Right cardiac atrium (tissue), 5 donors: ENCODE measurements around the gene ZNF76. TPM values are rescaled to one million over a fixed set of nuclear protein-coding genes. Genes with fewer than 3 reads are reported as not detected.

ENCODE experiments used
- ATAC-seq, 2 donors: fragments of 200-7000 bp; cut with Tn5 transposase; one replicate each; pipeline versions ENCODE4 v1.8.0 to v1.9.1; 2020; ENCODE audit warnings: moderate library complexity in 2 of 2, mild to moderate bottlenecking in 1 of 2
- DNase-seq, 3 donors: peaks; one replicate each; pipeline ENCODE4 v3.0.0-alpha.2; 2020
- H3K27ac ChIP-seq: one replicate; pipeline ENCODE4 v1.5.1; 2013; ENCODE audit warnings: mild to moderate bottlenecking, low read length, control low read depth, moderate library complexity
- H3K27me3 ChIP-seq: one replicate; pipeline ENCODE4 v1.6.1; 2013; ENCODE audit not compliant: control insufficient read depth, insufficient read depth
- H3K4me1 ChIP-seq: one replicate; pipeline ENCODE4 v1.6.1; 2013; ENCODE audit warnings: low read length; ENCODE audit not compliant: control insufficient read depth, insufficient read depth
- H3K4me3 ChIP-seq: one replicate; pipeline ENCODE4 v1.5.1; 2013; ENCODE audit warnings: low read length, control low read depth
- H3K9me3 ChIP-seq: one replicate; pipeline ENCODE4 v1.6.1; 2013; ENCODE audit warnings: low read length; ENCODE audit not compliant: control insufficient read depth
- WGBS: extraction: QIAGEN DNeasy Blood & Tissue Kit; methylation state at CpG from one replicate; pipeline ENCODE4 v1.1.7; 2013; 5-methylcytosine and 5-hydroxymethylcytosine counted together
- intact Hi-C, 4 donors: fragments of 100-400 bp; cut with DNase I; formaldehyde crosslinking; loops; one replicate each; pipeline versions ENCODE4 v1.11.0 to v1.14.0; 2022 to 2023
- polyA plus RNA-seq: library from polyadenylated mRNA; stranded (reverse); fragments of 200-250 nt; gene quantifications from one replicate; pipeline ENCODE4 v1.2.3, GENCODE V29; 2013
- total RNA-seq, 4 donors: library from RNA; stranded (reverse); fragmentation: NEBNext Ultra II Directional; extraction: Animal tissue kit (Norgen Biotek cat#: 25700); gene quantifications; one replicate each; pipeline ENCODE4 v1.2.1, GENCODE V29; 2021
- donor health status: healthy with polysubstance abuse.
- donor health status: DM: no; HTN: yes; CAD: no.
- donor health status: DM: no; HTN: no; CAD: no.
- donor health status: DM: no; HTN: yes; CAD: no; lungs with severe emphysema.
- donor health status: DM: yes; HTN: yes; CAD: no.

ZNF76 gene
- total and polyA plus RNA-seq, 5 donors = 28.6 to 44.4 (median 35.8) TPM

GRCh38 chr6:35236223-35236622 lies 23.3 kb upstream of the ZNF76 start:
- peaks cover 11% of the 10 kb centered on the region for H3K4me1 ChIP-seq
- 95% methylated on average over 5 of the region's 5 CpGs for WGBS
- no peak overlapping the region for H3K27ac ChIP-seq
- no peak overlapping the region for H3K4me3 ChIP-seq
- ATAC-seq (no peak), DNase-seq (no peak)
- no peaks in the 10 kb centered on the region for H3K9me3 ChIP-seq
- intact Hi-C loops = loop anchor here in 2 of 4 donors (5.0 kb wide), 2 partner anchors 89 to 244 kb away; no protein-coding TSS in a partner anchor
- H3K27me3 ChIP-seq = no peaks in the 10 kb centered on the region

- H3K9me3 ChIP-seq = no peaks in the 10 kb centered on the region
- 71% methylated on average over 3 of the region's 3 CpGs for whole genome bisulfite sequencing
- peaks cover 6% of the 10 kb centered on the region for H3K4me1 ChIP-seq
- no peak overlapping the region for H3K4me3 ChIP-seq
- no peak for DNase-seq
- no peaks in the 10 kb centered on the region for H3K27me3 ChIP-seq
- no peak overlapping the region for H3K27ac ChIP-seq
- intact Hi-C loops = loop anchor here in 2 of 4 donors (5.0 kb wide), 2 partner anchors 90 to 245 kb away; no protein-coding TSS in a partner anchor
- no peak for ATAC-seq
Observed at GRCh38 chr6:35237476-35237875, 22.1 kb upstream of the ZNF76 start.

DNA sequence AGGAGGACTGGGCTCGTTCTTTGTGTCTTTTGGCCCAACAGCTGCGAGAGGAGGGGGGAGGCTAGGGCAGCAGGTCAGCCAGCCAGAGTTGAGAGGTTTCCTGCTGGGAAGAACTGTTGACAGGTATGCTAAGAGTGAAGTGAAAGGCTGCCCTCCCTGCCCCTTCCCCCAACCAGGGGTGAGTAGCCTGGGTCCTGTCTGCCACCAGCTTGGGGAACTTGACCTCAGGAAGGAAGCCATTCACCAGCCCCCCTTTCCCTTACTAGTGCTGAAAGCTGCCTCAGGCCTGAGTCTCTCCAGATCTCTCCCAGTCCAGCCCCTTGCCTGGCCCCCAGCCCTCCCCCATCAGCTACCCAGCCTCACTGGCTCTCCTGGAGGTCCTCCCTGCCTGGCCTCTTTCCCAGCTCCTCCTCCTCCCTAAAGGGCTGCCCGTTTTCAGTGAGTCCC lies 20.7 kb upstream of the ZNF76 start:
- DNase-seq (peak; percentile 79 to 93 (median 93)), ATAC-seq (peak; percentile 73 to 91)
- intact Hi-C loops = loop anchor here in 2 of 4 donors (5.0 kb wide), 2 partner anchors 92 to 247 kb away; no protein-coding TSS in a partner anchor
- Histone ChIP-seq H3K9me3 (no peaks in the 10 kb centered on the region), H3K27ac (no peak overlapping the region), H3K27me3 (no peaks in the 10 kb centered on the region), H3K4me3 (no peak overlapping the region), H3K4me1 (peaks cover 6% of the 10 kb centered on the region)
- WGBS = 22% methylated on average over 3 of the region's 3 CpGs

DNA sequence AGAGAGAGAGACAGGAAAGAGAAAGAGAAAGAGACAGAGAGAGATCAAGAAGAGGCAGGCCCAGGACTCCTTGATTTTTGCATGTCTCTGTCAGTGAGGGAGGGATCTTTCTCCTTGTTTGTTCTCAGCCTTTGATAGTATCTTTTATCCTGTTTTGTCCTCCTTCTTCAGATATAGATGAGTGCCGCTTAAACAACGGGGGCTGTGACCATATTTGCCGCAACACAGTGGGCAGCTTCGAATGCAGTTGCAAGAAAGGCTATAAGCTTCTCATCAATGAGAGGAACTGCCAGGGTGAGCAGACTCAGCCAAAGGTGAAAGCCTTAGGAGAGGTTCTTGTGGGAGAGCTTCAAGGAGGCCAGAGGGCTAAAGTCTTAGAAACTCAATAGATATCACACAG lies 20.0 kb upstream of the ZNF76 start:
- Histone ChIP-seq H3K9me3 (no peaks in the 10 kb centered on the region), H3K4me3 (no peak overlapping the region), H3K4me1 (peaks cover 6% of the 10 kb centered on the region), H3K27ac (no peak overlapping the region), H3K27me3 (no peaks in the 10 kb centered on the region)
- intact Hi-C loops = loop anchor here in 2 of 4 donors (5.0 kb wide), 2 partner anchors 92 to 247 kb away; no protein-coding TSS in a partner anchor
- DNase-seq (no peak), ATAC-seq (no peak)
- 86% methylated on average over 4 of the region's 4 CpGs for WGBS

GRCh38 chr6:35240838-35241801 lies 18.4 kb upstream of the ZNF76 start:
- H3K27me3 ChIP-seq = no peaks in the 10 kb centered on the region
- intact Hi-C loops = loop anchor here in 3 of 4 donors (2.0 to 10.0 kb wide), 3 partner anchors 96 to 256 kb away; partner anchors contain the start of gene TCP11 (in 1 of the 3)
- no peak overlapping the region for H3K4me3 ChIP-seq
- WGBS = 45% methylated on average over 12 of the region's 12 CpGs
- DNase-seq (peak; percentile 61 to 85 (median 85)), ATAC-seq (peak; percentile 30 to 61)
- H3K9me3 ChIP-seq = no peaks in the 10 kb centered on the region
- H3K4me1 ChIP-seq = peaks cover 6% of the 10 kb centered on the region
- no peak overlapping the region for H3K27ac ChIP-seq

GRCh38 chr6:35242486-35242885 lies 17.0 kb upstream of the ZNF76 start:
- Histone ChIP-seq H3K27ac (no peak overlapping the region), H3K27me3 (no peaks in the 10 kb centered on the region), H3K4me3 (no peak overlapping the region), H3K9me3 (no peaks in the 10 kb centered on the region), H3K4me1 (peaks cover 6% of the 10 kb centered on the region)
- ATAC-seq (no peak), DNase-seq (no peak)
- WGBS = 93% methylated on average over 5 of the region's 5 CpGs
- intact Hi-C loops = loop anchor here in 2 of 4 donors (10.0 kb wide), 2 partner anchors 98 to 258 kb away; partner anchors contain the start of gene TCP11 (in 1 of the 2)

- Histone ChIP-seq H3K27ac (no peak overlapping the region), H3K27me3 (no peaks in the 10 kb centered on the region), H3K9me3 (no peaks in the 10 kb centered on the region), H3K4me1 (peaks cover 6% of the 10 kb centered on the region), H3K4me3 (no peak overlapping the region)
- intact Hi-C loops = loop anchor here in 2 of 4 donors (10.0 kb wide), 2 partner anchors 98 to 258 kb away; partner anchors contain the start of gene TCP11 (in 1 of the 2)
- no peak for ATAC-seq
- 94% methylated on average over 13 of the region's 13 CpGs for WGBS
- DNase-seq = no peak
Observed at GRCh38 chr6:35242906-35243305, 16.6 kb upstream of the ZNF76 start.

DNA sequence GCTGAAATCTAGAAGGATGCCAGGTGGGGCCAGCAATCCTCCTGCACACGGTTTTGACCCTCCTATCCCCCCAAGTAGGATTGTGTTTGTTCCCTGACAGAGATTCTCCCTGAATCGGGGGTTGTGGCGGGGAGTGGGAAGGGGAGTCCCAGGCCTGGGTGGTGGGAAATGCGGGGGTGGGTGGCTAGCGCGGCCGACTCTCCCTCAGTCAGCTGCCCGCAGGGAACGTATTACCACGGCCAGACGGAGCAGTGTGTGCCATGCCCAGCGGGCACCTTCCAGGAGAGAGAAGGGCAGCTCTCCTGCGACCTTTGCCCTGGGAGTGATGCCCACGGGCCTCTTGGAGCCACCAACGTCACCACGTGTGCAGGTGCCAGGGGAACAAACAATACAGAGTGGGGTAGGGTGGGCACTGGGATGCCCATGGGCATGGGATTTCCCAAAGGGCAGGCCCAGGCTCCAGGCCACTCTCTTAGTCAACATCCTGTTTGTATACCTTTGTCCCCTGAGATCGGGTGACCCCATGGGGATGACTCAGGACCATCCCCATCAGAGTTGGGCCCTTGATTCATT lies 16.1 kb upstream of the ZNF76 start:
- DNase-seq (no peak), ATAC-seq (no peak)
- H3K9me3 ChIP-seq = no peaks in the 10 kb centered on the region
- no peak overlapping the region for H3K4me3 ChIP-seq
- H3K27ac ChIP-seq = no peak overlapping the region
- WGBS = 86% methylated on average over 17 of the region's 17 CpGs
- intact Hi-C loops = loop anchor here in 2 of 4 donors (10.0 kb wide), 2 partner anchors 99 to 259 kb away; partner anchors contain the start of gene TCP11 (in 1 of the 2)
- peaks cover 6% of the 10 kb centered on the region for H3K4me1 ChIP-seq
- no peaks in the 10 kb centered on the region for H3K27me3 ChIP-seq

DNA sequence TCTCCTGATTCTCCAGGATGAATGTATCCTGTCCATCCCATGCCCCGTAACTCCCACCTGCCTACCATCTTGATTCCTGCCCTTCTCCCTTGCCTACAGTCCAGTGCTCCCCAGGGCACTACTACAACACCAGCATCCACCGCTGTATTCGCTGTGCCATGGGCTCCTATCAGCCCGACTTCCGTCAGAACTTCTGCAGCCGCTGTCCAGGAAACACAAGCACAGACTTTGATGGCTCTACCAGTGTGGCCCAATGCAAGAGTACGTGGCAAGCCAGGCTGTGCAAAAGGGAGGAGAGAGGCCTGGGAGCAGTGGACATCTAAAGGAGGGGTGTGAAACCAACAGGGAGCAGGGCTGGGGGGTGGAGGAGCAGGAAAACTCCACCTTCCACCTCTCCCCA lies 15.0 kb upstream of the ZNF76 start:
- WGBS = 95% methylated on average over 7 of the region's 7 CpGs
- intact Hi-C loops = loop anchor here in 2 of 4 donors (10.0 kb wide), 2 partner anchors 100 to 260 kb away; partner anchors contain the start of gene TCP11 (in 1 of the 2)
- Histone ChIP-seq H3K27me3 (no peaks in the 10 kb centered on the region), H3K4me1 (peaks cover 8% of the 10 kb centered on the region), H3K9me3 (no peaks in the 10 kb centered on the region), H3K4me3 (no peak overlapping the region), H3K27ac (no peak overlapping the region)
- DNase-seq (no peak), ATAC-seq (no peak)

DNA sequence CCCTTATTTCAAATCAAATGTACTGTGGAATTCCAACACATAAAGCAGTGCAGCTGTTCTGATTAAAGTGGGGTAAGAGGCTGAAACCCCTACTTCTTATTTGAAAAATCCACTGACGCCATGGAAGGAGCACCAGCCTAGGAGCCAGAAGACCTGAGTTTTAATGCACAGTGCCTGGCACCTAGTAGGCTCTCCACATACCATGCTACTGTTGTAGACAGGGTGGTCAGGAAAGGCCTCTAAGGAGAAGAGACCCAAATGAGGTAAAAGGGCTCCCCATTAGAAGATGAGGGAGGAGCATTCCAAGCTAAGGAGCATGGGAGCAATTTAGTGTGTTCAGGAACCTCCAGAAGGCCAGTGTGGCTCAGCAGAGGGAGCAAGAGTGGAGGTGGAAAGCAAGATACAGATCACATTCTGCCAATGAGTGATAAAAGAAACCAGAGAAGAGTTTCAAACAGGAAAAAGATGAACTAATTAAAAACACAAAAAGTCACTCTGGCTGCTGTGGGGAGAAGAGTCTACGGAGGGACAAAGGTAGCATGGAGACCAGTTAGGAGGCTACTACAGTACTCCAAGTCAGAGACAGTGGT lies 11.8 kb upstream of the ZNF76 start:
- no peaks in the 10 kb centered on the region for H3K27me3 ChIP-seq
- H3K9me3 ChIP-seq = no peaks in the 10 kb centered on the region
- 94% methylated on average over 2 of the region's 2 CpGs for WGBS
- H3K27ac ChIP-seq = no peak overlapping the region
- DNase-seq = no peak
- no peak for ATAC-seq
- H3K4me1 ChIP-seq = peaks cover 9% of the 10 kb centered on the region
- intact Hi-C loops = loop anchor here in 2 of 4 donors (10.0 kb wide), 2 partner anchors 103 to 263 kb away; partner anchors contain the start of gene TCP11 (in 1 of the 2)
- H3K4me3 ChIP-seq = no peak overlapping the region
